IPS-20b (cell line): ENCODE data around the gene INVS.

Experiments
- H3K27ac ChIP-seq: one replicate; pipeline ENCODE4 v1.5.1; 2013; ENCODE audit warnings: low read length
- H3K27me3 ChIP-seq: 2 replicates; pipeline ENCODE4 v1.6.1; 2013; ENCODE audit warnings: mild to moderate bottlenecking, low read length, inconsistent platforms; ENCODE audit not compliant: insufficient read depth
- H3K36me3 ChIP-seq: 2 replicates; pipeline ENCODE4 v1.6.1; 2013; ENCODE audit warnings: low read depth, mild to moderate bottlenecking, inconsistent platforms, low read length, moderate library complexity; ENCODE audit not compliant: insufficient read depth
- H3K4me1 ChIP-seq: 2 replicates; pipeline ENCODE4 v1.6.1; 2013; ENCODE audit warnings: mild to moderate bottlenecking, control low read depth, inconsistent platforms, low read length, moderate library complexity; ENCODE audit not compliant: insufficient read depth
- H3K4me3 ChIP-seq: 2 replicates; pipeline ENCODE4 v1.5.1; 2013; ENCODE audit warnings: mild to moderate bottlenecking, low read length, inconsistent platforms
- H3K9ac ChIP-seq: 2 replicates; pipeline ENCODE4 v1.6.1; 2013; ENCODE audit warnings: low read depth, mild to moderate bottlenecking, inconsistent platforms, low read length, moderate library complexity
- H3K9me3 ChIP-seq: 2 replicates; pipeline ENCODE4 v1.6.1; 2013; ENCODE audit warnings: mild to moderate bottlenecking, low read depth, low read length, inconsistent platforms; ENCODE audit not compliant: insufficient read depth

The INVS gene

GRCh38 chr9:100285080-100285479, 186.0 kb downstream of the INVS start:
- H3K4me1 ChIP-seq: 0 out of 2 replicates have a peak, but pooled peaks cover 3% of the 10 kb centered on the region
- peaks cover 8% of the 10 kb centered on the region; the same call in 1 of the 2 replicates for H3K9me3 ChIP-seq
- peaks cover 12% of the 10 kb centered on the region; the same call in 1 of the 2 replicates for H3K36me3 ChIP-seq
- no peak overlapping the region for H3K27ac ChIP-seq
- no peak overlapping the region for H3K4me3 ChIP-seq
- no peaks in the 10 kb centered on the region for H3K27me3 ChIP-seq
- H3K9ac ChIP-seq: no peak overlapping the region

DNA sequence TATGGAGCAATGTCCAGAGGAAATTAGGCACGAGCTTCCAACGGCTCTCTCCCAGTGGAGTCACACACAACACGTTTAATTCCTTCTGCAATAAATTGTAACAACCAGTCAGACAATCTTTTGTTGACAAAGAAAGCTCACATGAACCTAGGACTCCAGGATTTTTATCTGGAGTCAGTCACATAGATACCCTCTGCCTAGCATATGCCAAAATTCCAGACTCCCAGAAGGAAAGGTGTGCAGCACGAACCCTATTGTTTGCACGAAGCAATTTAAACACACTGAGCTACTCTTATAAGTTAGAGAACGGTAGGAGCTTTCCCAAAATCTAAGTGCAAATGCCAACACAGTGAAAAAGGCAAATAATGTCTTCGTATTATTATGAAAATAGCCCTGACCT, 186.6 kb downstream of the INVS start:
- Histone ChIP-seq H3K27me3 (no peaks in the 10 kb centered on the region), H3K4me3 (no peak overlapping the region), H3K9ac (no peak overlapping the region), H3K4me1 (0 out of 2 replicates have a peak, but pooled peaks cover 3% of the 10 kb centered on the region), H3K9me3 (peaks cover 8% of the 10 kb centered on the region; the same call in 1 of the 2 replicates), H3K27ac (no peak overlapping the region), H3K36me3 (peaks cover 12% of the 10 kb centered on the region; the same call in 1 of the 2 replicates)

GRCh38 chr9:100286257-100286656, 187.2 kb downstream of the INVS start:
- no peak overlapping the region for H3K27ac ChIP-seq
- peaks cover 8% of the 10 kb centered on the region; the same call in 1 of the 2 replicates for H3K9me3 ChIP-seq
- H3K27me3 ChIP-seq: no peaks in the 10 kb centered on the region
- H3K4me1 ChIP-seq: 0 out of 2 replicates have a peak, but pooled peaks cover 3% of the 10 kb centered on the region
- peaks cover 14% of the 10 kb centered on the region; the same call in 1 of the 2 replicates for H3K36me3 ChIP-seq
- H3K9ac ChIP-seq: no peak overlapping the region
- H3K4me3 ChIP-seq: no peak overlapping the region

DNA sequence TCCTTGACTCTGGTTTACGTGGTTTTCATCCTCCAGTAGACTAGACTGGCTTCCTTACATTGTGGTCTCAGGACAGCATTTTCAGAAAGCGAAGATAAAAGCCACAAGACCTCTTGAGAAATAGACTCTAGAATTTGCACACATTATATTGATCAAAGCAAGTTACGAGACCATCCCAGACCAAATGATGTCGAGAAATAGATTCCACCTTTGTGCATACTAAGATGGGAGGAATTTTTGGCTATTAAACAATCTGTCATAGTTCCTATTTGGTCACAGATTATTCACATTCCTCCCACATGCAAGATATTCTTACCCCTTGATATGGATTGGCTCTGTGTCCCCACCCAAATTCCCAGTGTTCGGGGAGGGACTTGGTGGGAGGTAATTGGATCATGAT, 188.1 kb downstream of the INVS start:
- H3K4me1 ChIP-seq: 0 out of 2 replicates have a peak, but pooled peaks cover 3% of the 10 kb centered on the region
- H3K4me3 ChIP-seq: no peak overlapping the region
- H3K9me3 ChIP-seq: peaks cover 8% of the 10 kb centered on the region; the same call in 1 of the 2 replicates
- no peak overlapping the region for H3K27ac ChIP-seq
- no peak overlapping the region for H3K9ac ChIP-seq
- peaks cover 22% of the 10 kb centered on the region for H3K36me3 ChIP-seq
- no peaks in the 10 kb centered on the region for H3K27me3 ChIP-seq

DNA sequence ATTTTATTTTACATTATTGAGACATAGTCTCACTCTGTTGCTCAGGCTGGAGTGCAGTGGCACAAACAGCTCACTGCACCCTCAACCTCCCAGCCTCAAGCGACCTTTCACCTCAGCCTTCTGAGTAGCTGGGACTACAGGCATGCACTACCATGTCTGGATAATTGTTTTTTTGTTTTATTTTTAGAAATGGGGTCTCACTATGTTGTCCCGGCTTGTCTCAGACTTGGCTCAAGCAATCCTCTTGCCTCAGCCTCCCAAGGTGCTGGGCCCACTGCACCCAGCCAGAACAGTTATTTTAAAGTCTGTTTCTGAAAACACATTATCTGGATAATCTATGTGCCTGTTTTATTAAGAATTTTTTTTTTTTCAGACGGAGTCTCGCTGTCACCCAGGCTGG, 191.7 kb downstream of the INVS start:
- H3K9ac ChIP-seq: no peak overlapping the region
- no peak overlapping the region for H3K27ac ChIP-seq
- no peaks in the 10 kb centered on the region for H3K27me3 ChIP-seq
- peaks cover 38% of the 10 kb centered on the region for H3K36me3 ChIP-seq
- H3K4me3 ChIP-seq: no peak overlapping the region
- no peaks in the 10 kb centered on the region for H3K4me1 ChIP-seq
- peaks cover 1% of the 10 kb centered on the region; the same call in 1 of the 2 replicates for H3K9me3 ChIP-seq

GRCh38 chr9:100292414-100292813, 193.4 kb downstream of the INVS start:
- Histone ChIP-seq H3K9ac (no peak overlapping the region), H3K4me1 (no peaks in the 10 kb centered on the region), H3K4me3 (no peak overlapping the region), H3K36me3 (peaks cover 49% of the 10 kb centered on the region), H3K9me3 (no peaks in the 10 kb centered on the region), H3K27ac (no peak overlapping the region), H3K27me3 (no peaks in the 10 kb centered on the region)

GRCh38 chr9:100294341-100294740, 195.3 kb downstream of the INVS start:
- H3K36me3 ChIP-seq: peaks cover 68% of the 10 kb centered on the region
- H3K9ac ChIP-seq: no peak overlapping the region
- H3K4me1 ChIP-seq: no peaks in the 10 kb centered on the region
- H3K27ac ChIP-seq: no peak overlapping the region
- H3K4me3 ChIP-seq: no peak overlapping the region
- H3K9me3 ChIP-seq: no peaks in the 10 kb centered on the region
- no peaks in the 10 kb centered on the region for H3K27me3 ChIP-seq

DNA sequence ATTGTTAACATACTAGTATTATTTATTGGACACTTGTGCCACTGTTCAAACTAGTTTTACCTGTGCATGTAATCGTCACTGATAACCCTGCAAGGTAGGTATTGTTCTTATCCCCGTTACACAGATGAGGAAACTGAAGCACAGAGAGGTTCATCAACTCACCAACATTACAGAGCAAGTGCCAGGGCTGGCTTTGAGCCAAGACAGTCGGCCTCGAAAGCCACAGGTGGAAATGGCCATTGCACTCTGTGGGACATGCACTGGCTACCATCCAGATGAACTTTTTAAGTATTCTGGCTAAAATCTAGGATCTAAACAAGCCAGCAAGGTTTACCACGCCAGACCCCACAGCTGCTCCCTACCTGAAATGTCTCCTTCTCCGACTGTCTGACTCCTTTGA, 195.8 kb downstream of the INVS start:
- Histone ChIP-seq H3K4me1 (no peaks in the 10 kb centered on the region), H3K9me3 (no peaks in the 10 kb centered on the region), H3K36me3 (peaks cover 71% of the 10 kb centered on the region), H3K27ac (no peak overlapping the region), H3K9ac (no peak overlapping the region), H3K4me3 (no peak overlapping the region), H3K27me3 (no peaks in the 10 kb centered on the region)

DNA sequence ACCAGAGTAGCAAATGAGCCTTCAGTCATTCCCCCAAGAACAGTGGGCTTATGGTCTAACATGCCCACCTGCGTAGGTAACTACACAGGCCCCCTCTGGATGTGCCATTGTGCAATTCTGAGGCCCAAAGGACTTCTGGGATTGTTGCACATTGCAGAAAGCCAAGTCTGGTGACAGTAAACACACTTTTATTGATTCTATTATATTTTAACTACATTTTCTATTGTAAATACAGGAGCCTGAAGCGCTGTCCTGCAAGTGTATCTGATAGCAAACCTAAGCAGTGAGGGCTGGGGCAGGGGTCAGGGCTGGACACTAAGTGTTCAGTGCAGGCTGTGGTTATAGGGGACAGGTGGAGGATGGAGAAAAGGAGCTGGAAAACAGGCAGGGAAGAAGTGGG, 196.2 kb downstream of the INVS start:
- Histone ChIP-seq H3K4me1 (no peaks in the 10 kb centered on the region), H3K27me3 (no peaks in the 10 kb centered on the region), H3K9me3 (no peaks in the 10 kb centered on the region), H3K9ac (no peak overlapping the region), H3K4me3 (no peak overlapping the region), H3K36me3 (peaks cover 74% of the 10 kb centered on the region), H3K27ac (no peak overlapping the region)

DNA sequence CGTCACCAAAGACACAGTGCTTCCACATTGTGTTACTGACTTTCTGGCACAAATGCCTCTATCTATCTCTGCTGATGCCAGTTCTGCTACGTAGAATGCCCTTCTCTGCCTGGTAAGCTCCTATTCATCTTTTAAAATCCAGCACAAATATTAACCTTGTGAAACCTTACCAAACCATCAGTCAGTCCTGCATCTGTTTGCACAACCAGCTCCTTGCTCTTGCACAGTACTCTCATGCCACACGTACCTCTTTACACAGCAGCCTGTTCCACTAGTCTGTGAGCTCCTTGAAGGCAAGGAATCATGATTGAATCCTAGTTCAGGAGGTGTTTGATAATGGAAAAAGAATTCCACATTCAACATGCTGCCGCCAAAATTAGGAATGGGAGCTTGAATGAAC, 197.4 kb downstream of the INVS start:
- Histone ChIP-seq H3K4me1 (no peaks in the 10 kb centered on the region), H3K9me3 (no peaks in the 10 kb centered on the region), H3K27me3 (no peaks in the 10 kb centered on the region), H3K36me3 (peaks cover 83% of the 10 kb centered on the region), H3K27ac (no peak overlapping the region), H3K4me3 (no peak overlapping the region), H3K9ac (no peak overlapping the region)

- H3K4me1 ChIP-seq: no peaks in the 10 kb centered on the region
- H3K27me3 ChIP-seq: no peaks in the 10 kb centered on the region
- H3K9ac ChIP-seq: no peak overlapping the region
- H3K9me3 ChIP-seq: no peaks in the 10 kb centered on the region
- no peak overlapping the region for H3K4me3 ChIP-seq
- H3K36me3 ChIP-seq: peaks cover 84% of the 10 kb centered on the region
- H3K27ac ChIP-seq: no peak overlapping the region
Measured at GRCh38 chr9:100298378-100298777, 199.3 kb downstream of the INVS start.

DNA sequence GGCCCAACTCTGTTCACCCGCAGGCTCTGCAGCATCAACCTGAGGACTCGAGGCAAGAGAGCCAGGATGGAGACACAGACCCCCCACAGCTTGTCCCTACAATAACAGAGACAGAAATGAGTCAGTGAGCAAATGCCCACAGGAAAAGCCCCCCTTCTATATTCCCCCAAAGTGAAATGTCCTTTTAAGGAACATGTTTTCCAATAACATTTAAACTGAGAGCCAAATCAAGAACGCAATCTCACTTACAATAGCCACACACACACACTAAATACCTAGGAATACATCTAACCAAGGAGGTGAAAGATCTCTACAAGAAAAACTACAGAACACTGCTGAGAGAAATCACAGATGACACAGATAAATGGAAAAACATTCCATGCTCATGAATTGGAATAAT, 204.7 kb downstream of the INVS start:
- Histone ChIP-seq H3K9ac (no peak overlapping the region), H3K4me3 (no peak overlapping the region)

More for the DNA sequence above, 204.7 kb downstream of the INVS start:
- no peaks in the 10 kb centered on the region for H3K9me3 ChIP-seq
- no peak overlapping the region for H3K27ac ChIP-seq
- no peaks in the 10 kb centered on the region for H3K27me3 ChIP-seq
- peaks cover 97% of the 10 kb centered on the region for H3K36me3 ChIP-seq
- H3K4me1 ChIP-seq: no peaks in the 10 kb centered on the region
